Smooth muscle cell (in vitro differentiated cells): Measurements from ENCODE around the gene PCDHGB7. TPM values are rescaled to one million over a fixed set of nuclear protein-coding genes. Genes with fewer than 3 reads are reported as not detected.
"Not testable (repeated sequence)": the region's sequence is repeated elsewhere in the genome, so short reads cannot be mapped to it uniquely, and the experiment has no call there.

ENCODE experiments used
- DNase-seq: peaks from one replicate; lab custom pipeline; 2025; ENCODE audit not compliant: unreplicated experiment; lab: John Stamatoyannopoulos, UW
- H2AFZ ChIP-seq: fragments of 200-600 bp; sonication (generic); 2 replicates; pipeline ENCODE4 v1.6.0; 2016; ENCODE audit warnings: antibody characterized with exemption, low read depth, mild to moderate bottlenecking
- H3F3A ChIP-seq: fragments of 200-600 bp; sonication (generic); 2 replicates; pipeline ENCODE4 v1.6.0; 2017; ENCODE audit warnings: antibody characterized with exemption, low read depth
- H3K27ac ChIP-seq: fragments of 200-600 bp; sonication (generic); 2 replicates; pipeline ENCODE4 v1.5.1; 2016; ENCODE audit warnings: low read depth, mild to moderate bottlenecking
- H3K27me3 ChIP-seq: fragments of 200-600 bp; sonication (generic); 2 replicates; pipeline ENCODE4 v1.6.1; 2016; ENCODE audit warnings: low read depth, mild to moderate bottlenecking
- H3K36me3 ChIP-seq: fragments of 200-600 bp; sonication (generic); 2 replicates; pipeline ENCODE4 v1.5.1; 2016; ENCODE audit warnings: low read depth
- H3K4me1 ChIP-seq: fragments of 200-600 bp; sonication (generic); 2 replicates; pipeline ENCODE4 v1.5.1; 2016; ENCODE audit warnings: low read depth
- H3K4me2 ChIP-seq: fragments of 200-600 bp; sonication (generic); 2 replicates; pipeline ENCODE4 v1.6.0; 2016; ENCODE audit warnings: mild to moderate bottlenecking
- H3K4me3 ChIP-seq: fragments of 200-600 bp; sonication (generic); 2 replicates; pipeline ENCODE4 v1.5.1; 2016; ENCODE audit warnings: mild to moderate bottlenecking
- H3K79me2 ChIP-seq: fragments of 200-600 bp; sonication (generic); 2 replicates; pipeline ENCODE4 v1.6.0; 2016; ENCODE audit warnings: low read depth, mild to moderate bottlenecking
- H3K9ac ChIP-seq: fragments of 200-600 bp; sonication (generic); 2 replicates; pipeline ENCODE4 v1.6.0; 2016; ENCODE audit warnings: low read depth
- H3K9me3 ChIP-seq: fragments of 200-600 bp; sonication (generic); replicated peaks from 2 replicates; pipeline ENCODE4 v1.5.1; 2016; ENCODE audit warnings: low read depth
- H4K20me1 ChIP-seq: fragments of 200-600 bp; sonication (generic); 2 replicates; pipeline ENCODE4 v1.6.0; 2016; ENCODE audit warnings: low read depth
- WGBS: methylation state at CpG from one replicate; pipeline ENCODE4 v1.1.7; 2016; ENCODE audit warnings: low lambda C conversion rate; 5-methylcytosine and 5-hydroxymethylcytosine counted together
- polyA plus RNA-seq: library from polyadenylated mRNA; unstranded; fragments of >200 nt; fragmentation: Nextera tagmentation; extraction: Ambion mirVana; gene quantifications from 2 replicates; pipeline ENCODE4 v1.2.1, GENCODE V29; 2016
- total RNA-seq: library from RNA; depleted of rRNA; stranded (reverse); fragments of >200 nt; gene quantifications from 2 replicates; pipeline ENCODE4 v1.2.3, GENCODE V29; 2014
- TF ChIP-seq, protein P1 (sequence below): fragments of 200-600 bp; sonication (generic); IDR thresholded peaks from 2 replicates; pipeline ENCODE4 v1.5.1; 2017; ENCODE audit warnings: borderline replicate concordance, mild to moderate bottlenecking, antibody characterized with exemption; ENCODE audit not compliant: insufficient read depth, poor library complexity, severe bottlenecking

Gene PCDHGB7
- total and polyA plus RNA-seq, 2 experiments from 2014 or later: 24.6 to 25.3 TPM

- peaks cover 34% of the 10 kb centered on the region for H3K9me3 ChIP-seq
- TF ChIP-seq, protein P1, sequence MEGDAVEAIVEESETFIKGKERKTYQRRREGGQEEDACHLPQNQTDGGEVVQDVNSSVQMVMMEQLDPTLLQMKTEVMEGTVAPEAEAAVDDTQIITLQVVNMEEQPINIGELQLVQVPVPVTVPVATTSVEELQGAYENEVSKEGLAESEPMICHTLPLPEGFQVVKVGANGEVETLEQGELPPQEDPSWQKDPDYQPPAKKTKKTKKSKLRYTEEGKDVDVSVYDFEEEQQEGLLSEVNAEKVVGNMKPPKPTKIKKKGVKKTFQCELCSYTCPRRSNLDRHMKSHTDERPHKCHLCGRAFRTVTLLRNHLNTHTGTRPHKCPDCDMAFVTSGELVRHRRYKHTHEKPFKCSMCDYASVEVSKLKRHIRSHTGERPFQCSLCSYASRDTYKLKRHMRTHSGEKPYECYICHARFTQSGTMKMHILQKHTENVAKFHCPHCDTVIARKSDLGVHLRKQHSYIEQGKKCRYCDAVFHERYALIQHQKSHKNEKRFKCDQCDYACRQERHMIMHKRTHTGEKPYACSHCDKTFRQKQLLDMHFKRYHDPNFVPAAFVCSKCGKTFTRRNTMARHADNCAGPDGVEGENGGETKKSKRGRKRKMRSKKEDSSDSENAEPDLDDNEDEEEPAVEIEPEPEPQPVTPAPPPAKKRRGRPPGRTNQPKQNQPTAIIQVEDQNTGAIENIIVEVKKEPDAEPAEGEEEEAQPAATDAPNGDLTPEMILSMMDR: no peak
- no peak overlapping the region for H3K4me2 ChIP-seq
- H3K27me3 ChIP-seq: no peaks in the 10 kb centered on the region
- H3K27ac ChIP-seq: no peak overlapping the region
- DNase-seq: no peak
- peaks cover 39% of the 10 kb centered on the region for H3K36me3 ChIP-seq
- no peak overlapping the region for H2AFZ ChIP-seq
- 99% methylated on average over 37 of the region's 37 CpGs for WGBS
- H3K4me3 ChIP-seq: no peak overlapping the region
- H3F3A ChIP-seq: no peaks in the 10 kb centered on the region
- H3K79me2 ChIP-seq: peaks cover 18% of the 10 kb centered on the region
- H3K9ac ChIP-seq: no peak overlapping the region
- H3K4me1 ChIP-seq: no peaks in the 10 kb centered on the region
- no peaks in the 10 kb centered on the region for H4K20me1 ChIP-seq
These were observed 13.8 kb downstream of the PCDHGB7 start for GRCh38 chr5:141431286-141431685.

DNA sequence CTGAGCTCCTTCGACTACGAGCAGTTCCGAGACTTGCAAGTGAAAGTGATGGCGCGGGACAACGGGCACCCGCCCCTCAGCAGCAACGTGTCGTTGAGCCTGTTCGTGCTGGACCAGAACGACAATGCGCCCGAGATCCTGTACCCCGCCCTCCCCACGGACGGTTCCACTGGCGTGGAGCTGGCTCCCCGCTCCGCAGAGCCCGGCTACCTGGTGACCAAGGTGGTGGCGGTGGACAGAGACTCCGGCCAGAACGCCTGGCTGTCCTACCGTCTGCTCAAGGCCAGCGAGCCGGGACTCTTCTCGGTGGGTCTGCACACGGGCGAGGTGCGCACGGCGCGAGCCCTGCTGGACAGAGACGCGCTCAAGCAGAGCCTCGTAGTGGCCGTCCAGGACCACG, 14.8 kb downstream of the PCDHGB7 start:
- H3K27ac ChIP-seq, H3K4me3 ChIP-seq, H3F3A ChIP-seq, H4K20me1 ChIP-seq, H3K9ac ChIP-seq, H3K27me3 ChIP-seq, DNase-seq, H3K4me2 ChIP-seq, H3K4me1 ChIP-seq, H2AFZ ChIP-seq: not testable (repeated sequence)
- Histone ChIP-seq H3K79me2 (peaks cover 23% of the 10 kb centered on the region), H3K36me3 (peaks cover 29% of the 10 kb centered on the region), H3K9me3 (peaks cover 27% of the 10 kb centered on the region)
- WGBS: 96% methylated on average over 18 of the region's 38 CpGs

DNA sequence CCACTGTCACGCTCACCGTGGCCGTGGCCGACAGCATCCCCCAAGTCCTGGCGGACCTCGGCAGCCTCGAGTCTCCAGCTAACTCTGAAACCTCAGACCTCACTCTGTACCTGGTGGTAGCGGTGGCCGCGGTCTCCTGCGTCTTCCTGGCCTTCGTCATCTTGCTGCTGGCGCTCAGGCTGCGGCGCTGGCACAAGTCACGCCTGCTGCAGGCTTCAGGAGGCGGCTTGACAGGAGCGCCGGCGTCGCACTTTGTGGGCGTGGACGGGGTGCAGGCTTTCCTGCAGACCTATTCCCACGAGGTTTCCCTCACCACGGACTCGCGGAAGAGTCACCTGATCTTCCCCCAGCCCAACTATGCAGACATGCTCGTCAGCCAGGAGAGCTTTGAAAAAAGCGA, 15.2 kb downstream of the PCDHGB7 start:
- not testable (repeated sequence) for H3K27ac ChIP-seq, H4K20me1 ChIP-seq, DNase-seq, H3K27me3 ChIP-seq, H3F3A ChIP-seq, H3K9ac ChIP-seq, H2AFZ ChIP-seq, H3K4me1 ChIP-seq, H3K4me2 ChIP-seq, H3K4me3 ChIP-seq
- 98% methylated on average over 28 of the region's 29 CpGs for WGBS
- Histone ChIP-seq H3K79me2 (peaks cover 26% of the 10 kb centered on the region), H3K9me3 (peaks cover 26% of the 10 kb centered on the region), H3K36me3 (peaks cover 27% of the 10 kb centered on the region)

- Histone ChIP-seq H3K4me2 (no peak overlapping the region), H4K20me1 (no peaks in the 10 kb centered on the region), H3K27ac (no peak overlapping the region), H3K4me3 (no peak overlapping the region), H3K27me3 (no peaks in the 10 kb centered on the region), H3K79me2 (peaks cover 27% of the 10 kb centered on the region), H3K4me1 (no peaks in the 10 kb centered on the region), H3K36me3 (peaks cover 19% of the 10 kb centered on the region), H2AFZ (no peak overlapping the region), H3F3A (no peaks in the 10 kb centered on the region), H3K9me3 (peaks cover 19% of the 10 kb centered on the region), H3K9ac (no peak overlapping the region)
- TF ChIP-seq, protein P1: no peak
- DNase-seq: no peak
- WGBS: 100% methylated on average over 2 of the region's 2 CpGs
These were observed 16.5 kb downstream of the PCDHGB7 start for GRCh38 chr5:141434006-141434405.

- no peaks in the 10 kb centered on the region for H3F3A ChIP-seq
- H3K27me3 ChIP-seq: no peaks in the 10 kb centered on the region
- H3K27ac ChIP-seq: no peak overlapping the region
- H2AFZ ChIP-seq: no peak overlapping the region
- no peaks in the 10 kb centered on the region for H3K4me1 ChIP-seq
- no peak overlapping the region for H3K4me3 ChIP-seq
- no peak overlapping the region for H3K9ac ChIP-seq
- H3K4me2 ChIP-seq: no peak overlapping the region
- TF ChIP-seq, protein P1: no peak
- H4K20me1 ChIP-seq: no peaks in the 10 kb centered on the region
- WGBS: 100% methylated on average over 2 of the region's 2 CpGs
- H3K79me2 ChIP-seq: peaks cover 24% of the 10 kb centered on the region
- H3K36me3 ChIP-seq: peaks cover 4% of the 10 kb centered on the region
- no peak for DNase-seq
- peaks cover 8% of the 10 kb centered on the region for H3K9me3 ChIP-seq
These were observed 19.7 kb downstream of the PCDHGB7 start for GRCh38 chr5:141437221-141437620.
